Measurements from ENCODE around the gene TMEM117. TPM values are rescaled to one million over a fixed set of nuclear protein-coding genes. Genes with fewer than 3 reads are reported as not detected.

TMEM117 gene
- total RNA-seq, 2 donors from 2014 or later: 2.8 to 4.2 TPM

GRCh38 chr12:43980627-43981191, 144.8 kb downstream of the TMEM117 start:
- H3K36me3 Mint-ChIP-seq (ENCODE audit: low read depth): peaks cover 5% of the 10 kb centered on the region
- ATAC-seq (replicated peaks): no peak
- H3K4me3 Mint-ChIP-seq: no peak overlapping the region
- peaks cover 14% of the 10 kb centered on the region for H3K9me3 Mint-ChIP-seq
- no peaks in the 10 kb centered on the region for H3K27me3 Mint-ChIP-seq
- no peak overlapping the region for H3K27ac Mint-ChIP-seq
- H3K4me1 Mint-ChIP-seq: no peaks in the 10 kb centered on the region

- no peaks in the 10 kb centered on the region for H3K36me3 Mint-ChIP-seq (ENCODE audit: low read depth)
- no peaks in the 10 kb centered on the region for H3K27me3 Mint-ChIP-seq
- ATAC-seq (replicated peaks): no peak
- no peak overlapping the region for H3K4me3 Mint-ChIP-seq
- no peak overlapping the region for H3K27ac Mint-ChIP-seq
- H3K9me3 Mint-ChIP-seq: peaks cover 8% of the 10 kb centered on the region
- no peaks in the 10 kb centered on the region for H3K4me1 Mint-ChIP-seq
Measured at GRCh38 chr12:43981726-43982125, 145.8 kb downstream of the TMEM117 start.

GRCh38 chr12:43982544-43982943, 146.7 kb downstream of the TMEM117 start:
- Mint-ChIP-seq H3K9me3 (peaks cover 4% of the 10 kb centered on the region), H3K27ac (no peak overlapping the region), H3K27me3 (no peaks in the 10 kb centered on the region), H3K36me3 (ENCODE audit: low read depth) (no peaks in the 10 kb centered on the region), H3K4me1 (no peaks in the 10 kb centered on the region), H3K4me3 (no peak overlapping the region)
- ATAC-seq (replicated peaks): no peak

DNA sequence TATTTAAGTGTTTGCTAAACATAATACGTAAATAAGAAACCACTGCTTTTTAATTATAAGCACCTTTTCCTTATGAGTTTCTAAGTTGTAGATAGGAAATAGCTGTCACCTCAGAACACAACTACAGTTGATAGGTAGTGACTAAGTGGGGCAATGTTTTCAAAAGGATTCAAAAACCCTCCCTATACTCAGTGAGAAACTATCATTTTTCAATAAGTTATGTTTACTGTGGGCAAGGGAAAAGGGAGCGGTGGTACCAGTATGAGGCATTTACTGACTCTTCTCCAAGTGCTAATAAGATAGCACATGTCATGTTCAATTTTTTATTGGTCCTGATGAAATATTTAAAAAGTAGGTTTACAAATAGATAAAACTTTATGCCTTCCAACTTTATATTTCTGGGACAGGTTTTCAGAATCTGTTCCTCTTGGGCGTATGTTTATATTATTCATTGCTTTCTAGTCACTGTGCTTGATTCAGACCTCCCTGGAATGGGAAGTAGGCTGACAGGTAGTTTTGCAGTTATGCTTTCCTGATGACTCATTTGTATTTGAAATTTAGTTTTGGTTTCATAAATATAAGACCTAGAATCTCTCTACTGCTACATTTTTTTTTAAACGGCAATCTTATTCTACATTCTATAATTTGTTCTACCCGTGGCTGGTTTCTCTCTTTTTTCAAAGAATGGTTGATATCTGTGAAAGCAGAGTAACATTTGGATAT, 153.1 kb downstream of the TMEM117 start:
- no peak overlapping the region for H3K4me3 Mint-ChIP-seq
- H3K9me3 Mint-ChIP-seq: no peaks in the 10 kb centered on the region
- H3K4me1 Mint-ChIP-seq: peaks cover 6% of the 10 kb centered on the region
- no peaks in the 10 kb centered on the region for H3K36me3 Mint-ChIP-seq (ENCODE audit: low read depth)
- peak overlapping the region; percentile 3 for H3K27ac Mint-ChIP-seq
- ATAC-seq (replicated peaks): peak; percentile 79
- H3K27me3 Mint-ChIP-seq: no peaks in the 10 kb centered on the region

DNA sequence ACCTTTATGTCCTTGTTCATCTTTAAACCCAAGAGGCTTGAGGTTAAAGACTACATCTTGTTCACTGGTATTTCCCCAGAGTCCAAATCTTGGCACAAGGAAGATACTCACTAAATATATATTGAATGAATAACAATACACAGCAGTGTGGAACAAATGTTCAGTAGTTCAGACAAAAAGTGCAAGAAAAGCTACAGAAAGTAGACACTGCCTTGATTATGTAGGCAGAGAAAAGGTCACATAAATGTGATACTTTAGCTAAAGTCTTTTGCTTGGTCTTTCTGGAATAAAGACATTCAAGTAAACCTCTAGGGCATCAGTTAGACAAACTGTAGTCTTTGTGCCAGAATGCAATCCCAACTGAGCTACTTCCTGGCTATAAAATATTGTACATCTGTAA, 157.0 kb downstream of the TMEM117 start:
- no peak overlapping the region for H3K4me3 Mint-ChIP-seq
- H3K27ac Mint-ChIP-seq: no peak overlapping the region
- no peaks in the 10 kb centered on the region for H3K36me3 Mint-ChIP-seq (ENCODE audit: low read depth)
- peaks cover 6% of the 10 kb centered on the region for H3K4me1 Mint-ChIP-seq
- H3K27me3 Mint-ChIP-seq: no peaks in the 10 kb centered on the region
- no peak for ATAC-seq (replicated peaks)
- no peaks in the 10 kb centered on the region for H3K9me3 Mint-ChIP-seq

GRCh38 chr12:44000309-44000952, 164.6 kb downstream of the TMEM117 start:
- peak; percentile 76 for ATAC-seq (replicated peaks)
- H3K27ac Mint-ChIP-seq: no peak overlapping the region
- H3K27me3 Mint-ChIP-seq: no peaks in the 10 kb centered on the region

GRCh38 chr12:44002607-44003006, 166.7 kb downstream of the TMEM117 start:
- no peak for ATAC-seq (replicated peaks)
- no peak overlapping the region for H3K27ac Mint-ChIP-seq

More at GRCh38 chr12:44000309-44000952, 164.6 kb downstream of the TMEM117 start:
- no peaks in the 10 kb centered on the region for H3K36me3 Mint-ChIP-seq (ENCODE audit: low read depth)
- H3K9me3 Mint-ChIP-seq: no peaks in the 10 kb centered on the region
- H3K4me3 Mint-ChIP-seq: no peak overlapping the region
- no peaks in the 10 kb centered on the region for H3K4me1 Mint-ChIP-seq

GRCh38 chr12:44003721-44004120, 167.8 kb downstream of the TMEM117 start:
- Mint-ChIP-seq H3K4me1 (no peaks in the 10 kb centered on the region), H3K27ac (no peak overlapping the region), H3K36me3 (ENCODE audit: low read depth) (peaks cover 7% of the 10 kb centered on the region), H3K4me3 (no peak overlapping the region), H3K27me3 (no peaks in the 10 kb centered on the region), H3K9me3 (peaks cover 10% of the 10 kb centered on the region)
- ATAC-seq (replicated peaks): no peak

More at GRCh38 chr12:44002607-44003006, 166.7 kb downstream of the TMEM117 start:
- Mint-ChIP-seq H3K27me3 (no peaks in the 10 kb centered on the region), H3K36me3 (ENCODE audit: low read depth) (peaks cover under 1% of the 10 kb centered on the region), H3K4me3 (no peak overlapping the region), H3K4me1 (no peaks in the 10 kb centered on the region), H3K9me3 (peaks cover 1% of the 10 kb centered on the region)

DNA sequence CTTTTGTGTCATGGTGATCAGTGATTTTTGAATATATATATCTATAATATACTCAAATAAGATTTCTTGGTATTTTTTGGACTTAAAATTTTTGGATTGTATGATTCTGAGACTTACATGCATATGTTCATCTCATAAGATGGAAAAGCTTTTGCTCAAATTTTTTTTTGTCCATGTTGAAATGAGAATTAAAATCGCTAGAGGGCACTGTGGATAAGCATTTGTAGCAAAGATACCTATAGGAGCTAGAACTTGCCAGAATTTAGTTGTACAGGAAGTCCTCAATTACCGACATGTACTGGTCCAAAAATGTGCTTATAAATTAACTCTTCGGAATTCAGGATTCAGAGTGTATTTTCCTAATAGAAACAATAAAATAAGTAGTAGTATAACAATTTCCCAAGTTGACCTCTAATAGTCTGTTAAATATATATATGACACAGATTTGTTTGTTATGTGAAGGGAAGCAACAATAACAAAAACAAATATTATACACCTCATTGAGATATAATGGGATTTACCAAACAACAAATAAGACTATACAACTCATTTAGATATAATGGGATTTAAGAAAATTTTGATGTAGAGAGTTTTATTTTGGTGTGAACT, 179.6 kb downstream of the TMEM117 start:
- Mint-ChIP-seq H3K27ac (no peak overlapping the region), H3K9me3 (no peaks in the 10 kb centered on the region), H3K4me1 (no peaks in the 10 kb centered on the region), H3K36me3 (ENCODE audit: low read depth) (no peaks in the 10 kb centered on the region), H3K27me3 (no peaks in the 10 kb centered on the region), H3K4me3 (no peak overlapping the region)
- peak; percentile 46 for ATAC-seq (replicated peaks)

DNA sequence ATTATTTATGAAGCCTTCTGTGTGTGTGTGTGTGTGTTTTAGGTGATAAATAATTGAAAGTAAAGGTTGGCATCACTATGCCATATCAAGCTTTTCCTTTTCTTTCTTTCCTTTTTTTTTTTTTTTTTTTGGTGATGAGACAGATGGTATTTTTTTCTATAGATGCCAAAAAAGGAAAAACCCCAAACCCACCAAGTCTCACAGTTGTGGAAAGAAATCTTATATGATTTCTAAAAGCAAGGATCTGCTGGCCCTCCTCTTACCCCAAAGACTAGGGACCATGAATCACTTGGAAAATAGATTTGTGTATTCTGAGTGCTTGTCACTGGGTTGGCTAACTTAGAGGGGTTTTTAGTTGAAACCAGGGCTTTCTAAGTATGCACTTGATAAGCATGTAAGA, 181.3 kb downstream of the TMEM117 start:
- Mint-ChIP-seq H3K4me1 (no peaks in the 10 kb centered on the region), H3K36me3 (ENCODE audit: low read depth) (no peaks in the 10 kb centered on the region), H3K27ac (no peak overlapping the region), H3K27me3 (no peaks in the 10 kb centered on the region), H3K4me3 (no peak overlapping the region), H3K9me3 (no peaks in the 10 kb centered on the region)
- no peak for ATAC-seq (replicated peaks)

DNA sequence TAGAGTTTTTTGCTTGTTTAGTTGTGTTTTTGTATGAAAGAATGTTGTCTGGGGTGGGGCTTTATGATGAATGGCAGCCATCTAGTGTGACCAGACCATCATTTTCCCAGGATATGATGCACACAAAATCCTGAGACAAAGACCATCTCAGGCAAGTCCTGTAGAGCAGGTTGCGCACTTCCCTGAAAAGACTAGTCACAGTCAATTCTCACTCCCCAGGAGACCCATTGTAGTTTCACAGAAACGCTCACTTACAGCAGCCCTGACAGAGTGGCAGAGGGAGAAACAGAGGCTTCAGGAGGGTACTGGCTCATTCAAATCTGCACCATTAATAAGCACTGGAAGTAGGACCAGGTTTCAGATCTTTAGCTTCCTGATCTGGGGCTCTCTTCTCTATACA, 183.2 kb downstream of the TMEM117 start:
- Mint-ChIP-seq H3K9me3 (no peaks in the 10 kb centered on the region), H3K27ac (no peak overlapping the region), H3K36me3 (ENCODE audit: low read depth) (no peaks in the 10 kb centered on the region), H3K4me3 (no peak overlapping the region), H3K4me1 (no peaks in the 10 kb centered on the region), H3K27me3 (no peaks in the 10 kb centered on the region)
- no peak for ATAC-seq (replicated peaks)

DNA sequence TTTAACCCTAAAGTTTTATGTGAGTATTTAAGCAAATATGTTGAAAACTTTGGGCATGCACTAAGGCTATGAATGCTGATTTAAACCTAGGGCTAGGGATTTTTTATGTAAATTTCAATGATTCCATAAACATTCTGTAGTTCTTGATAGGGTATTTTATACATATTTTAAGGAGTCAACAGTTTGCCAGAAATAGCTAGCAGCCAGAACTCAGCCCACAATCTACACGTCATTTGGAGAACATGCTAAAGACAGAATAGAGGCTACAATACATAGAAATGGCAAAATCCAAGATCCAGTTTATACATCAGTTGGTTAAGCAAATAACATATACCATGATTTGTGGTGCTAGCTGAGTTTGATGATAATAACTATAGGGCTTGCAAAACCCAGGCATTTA, 184.7 kb downstream of the TMEM117 start:
- no peaks in the 10 kb centered on the region for H3K27me3 Mint-ChIP-seq
- ATAC-seq (replicated peaks): no peak
- H3K4me3 Mint-ChIP-seq: no peak overlapping the region
- no peaks in the 10 kb centered on the region for H3K36me3 Mint-ChIP-seq (ENCODE audit: low read depth)
- H3K4me1 Mint-ChIP-seq: no peaks in the 10 kb centered on the region
- no peaks in the 10 kb centered on the region for H3K9me3 Mint-ChIP-seq
- no peak overlapping the region for H3K27ac Mint-ChIP-seq

GRCh38 chr12:44021471-44021971, 185.6 kb downstream of the TMEM117 start:
- Mint-ChIP-seq H3K36me3 (ENCODE audit: low read depth) (no peaks in the 10 kb centered on the region), H3K4me1 (no peaks in the 10 kb centered on the region), H3K9me3 (no peaks in the 10 kb centered on the region)

DNA sequence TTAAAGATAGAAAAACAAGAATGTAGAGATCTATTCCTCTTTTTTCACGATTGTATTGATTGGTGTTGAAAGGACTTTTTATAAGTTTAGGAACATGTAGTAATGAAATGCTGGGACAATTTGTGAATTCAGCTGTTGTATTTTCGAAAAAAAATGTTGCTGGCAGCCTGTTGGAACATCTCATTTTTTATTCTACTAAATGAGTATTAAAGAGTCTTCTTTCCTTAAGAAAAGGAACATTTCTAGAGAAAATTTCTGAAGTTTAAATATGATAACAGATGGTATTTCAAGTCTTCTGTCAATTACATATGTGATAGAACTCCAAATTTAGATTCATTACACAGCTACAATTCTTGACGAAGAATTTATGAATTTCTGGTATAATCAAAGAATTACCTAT, 189.6 kb downstream of the TMEM117 start:
- Mint-ChIP-seq H3K4me1 (no peaks in the 10 kb centered on the region), H3K4me3 (no peak overlapping the region), H3K9me3 (no peaks in the 10 kb centered on the region), H3K27ac (no peak overlapping the region), H3K27me3 (no peaks in the 10 kb centered on the region), H3K36me3 (ENCODE audit: low read depth) (no peaks in the 10 kb centered on the region)
- ATAC-seq (replicated peaks): no peak

More at GRCh38 chr12:44021471-44021971, 185.6 kb downstream of the TMEM117 start:
- Mint-ChIP-seq H3K4me3 (no peak overlapping the region), H3K27me3 (no peaks in the 10 kb centered on the region), H3K27ac (no peak overlapping the region)
- no peak for ATAC-seq (replicated peaks)
